NB4 (cell line): ENCODE measurements around the gene GALNTL6.

Experiments
- DNase-seq: peaks from one replicate; pipeline ENCODE4 v3.0.0; 2010; ENCODE audit warnings: low read depth
- H3K4me3 ChIP-seq: one replicate; pipeline ENCODE4 v1.5.1; 2011; ENCODE audit warnings: mild to moderate bottlenecking, low read depth, low read length, moderate library complexity
- MYC ChIP-seq: IDR thresholded peaks from 2 replicates; pipeline ENCODE4 v1.6.1; 2011; ENCODE audit warnings: low read depth, low read length
- POLR2A ChIP-seq: IDR thresholded peaks from 2 replicates; pipeline ENCODE4 v1.6.1; 2011; ENCODE audit warnings: mild to moderate bottlenecking; ENCODE audit not compliant: insufficient read length; ENCODE audit errors: extremely low read depth
- TF ChIP-seq, protein P1 (sequence below): IDR thresholded peaks from 2 replicates; pipeline ENCODE4 v1.6.1; 2011; ENCODE audit warnings: low read depth, low read length
- TF ChIP-seq, protein P2 (sequence below): IDR thresholded peaks from one replicate; pipeline ENCODE4 v1.5.1; 2012; ENCODE audit warnings: low read depth, low read length

GALNTL6 gene

DNA sequence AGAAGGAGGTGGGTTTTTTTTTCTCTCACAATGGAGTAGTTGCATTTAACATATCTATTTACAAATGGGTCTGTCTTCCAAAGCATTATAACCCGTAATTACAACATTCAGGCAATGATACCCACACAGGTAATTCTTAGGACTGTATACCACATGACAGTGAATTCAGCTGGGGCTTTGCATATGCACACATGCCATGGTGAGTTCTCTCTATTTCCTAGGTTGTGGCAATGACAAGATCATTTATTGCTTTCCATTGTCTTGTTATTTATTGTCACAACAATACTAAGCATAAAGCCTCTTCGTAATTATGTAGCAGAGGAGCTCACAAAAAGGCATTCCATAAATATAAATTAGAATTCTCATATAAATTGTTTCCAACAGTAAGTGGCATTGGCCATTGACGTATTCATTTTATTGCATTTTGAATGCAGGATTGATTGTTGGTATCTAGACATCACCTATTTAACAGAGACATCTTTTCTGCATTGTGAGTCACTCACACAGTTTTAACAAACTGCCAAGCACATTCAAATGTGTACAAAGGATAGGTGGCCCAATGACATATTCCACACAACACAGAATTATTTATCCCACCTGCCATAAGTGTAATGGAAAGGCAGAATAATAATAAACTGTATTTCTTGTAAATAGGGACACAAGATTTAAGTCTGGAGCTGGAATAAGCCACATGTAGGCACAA is 964.7 kb downstream of the GALNTL6 start:
- no peak overlapping the region for H3K4me3 ChIP-seq
- TF ChIP-seq POLR2A (no peak), MYC (no peak)
- TF ChIP-seq, protein P1, sequence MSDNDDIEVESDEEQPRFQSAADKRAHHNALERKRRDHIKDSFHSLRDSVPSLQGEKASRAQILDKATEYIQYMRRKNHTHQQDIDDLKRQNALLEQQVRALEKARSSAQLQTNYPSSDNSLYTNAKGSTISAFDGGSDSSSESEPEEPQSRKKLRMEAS, result no peak
- TF ChIP-seq, protein P2, sequence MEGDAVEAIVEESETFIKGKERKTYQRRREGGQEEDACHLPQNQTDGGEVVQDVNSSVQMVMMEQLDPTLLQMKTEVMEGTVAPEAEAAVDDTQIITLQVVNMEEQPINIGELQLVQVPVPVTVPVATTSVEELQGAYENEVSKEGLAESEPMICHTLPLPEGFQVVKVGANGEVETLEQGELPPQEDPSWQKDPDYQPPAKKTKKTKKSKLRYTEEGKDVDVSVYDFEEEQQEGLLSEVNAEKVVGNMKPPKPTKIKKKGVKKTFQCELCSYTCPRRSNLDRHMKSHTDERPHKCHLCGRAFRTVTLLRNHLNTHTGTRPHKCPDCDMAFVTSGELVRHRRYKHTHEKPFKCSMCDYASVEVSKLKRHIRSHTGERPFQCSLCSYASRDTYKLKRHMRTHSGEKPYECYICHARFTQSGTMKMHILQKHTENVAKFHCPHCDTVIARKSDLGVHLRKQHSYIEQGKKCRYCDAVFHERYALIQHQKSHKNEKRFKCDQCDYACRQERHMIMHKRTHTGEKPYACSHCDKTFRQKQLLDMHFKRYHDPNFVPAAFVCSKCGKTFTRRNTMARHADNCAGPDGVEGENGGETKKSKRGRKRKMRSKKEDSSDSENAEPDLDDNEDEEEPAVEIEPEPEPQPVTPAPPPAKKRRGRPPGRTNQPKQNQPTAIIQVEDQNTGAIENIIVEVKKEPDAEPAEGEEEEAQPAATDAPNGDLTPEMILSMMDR, result no peak
- no peak for DNase-seq

DNA sequence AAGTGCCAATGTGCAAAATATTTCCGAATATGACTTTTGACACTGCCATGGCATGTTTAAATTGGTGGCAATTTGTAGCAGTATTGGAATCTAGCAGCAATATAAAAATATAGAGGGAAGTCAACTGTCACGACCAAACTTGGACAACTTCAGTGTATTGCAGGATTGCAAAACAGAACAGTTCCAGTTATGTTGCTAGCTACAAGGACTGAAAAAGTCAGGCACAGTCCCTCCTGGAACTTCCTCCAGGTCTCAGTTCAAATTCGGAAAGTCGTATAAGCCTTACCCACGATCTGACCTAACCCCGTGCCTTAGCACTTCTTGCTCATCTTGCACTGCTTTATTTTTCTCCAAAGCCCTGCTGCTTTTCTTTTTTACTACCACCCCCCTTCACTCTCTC is 965.4 kb downstream of the GALNTL6 start:
- no peak overlapping the region for H3K4me3 ChIP-seq
- DNase-seq, result no peak
- TF ChIP-seq, protein P2, result no peak
- TF ChIP-seq, protein P1, result no peak
- TF ChIP-seq POLR2A (no peak), MYC (no peak)

DNA sequence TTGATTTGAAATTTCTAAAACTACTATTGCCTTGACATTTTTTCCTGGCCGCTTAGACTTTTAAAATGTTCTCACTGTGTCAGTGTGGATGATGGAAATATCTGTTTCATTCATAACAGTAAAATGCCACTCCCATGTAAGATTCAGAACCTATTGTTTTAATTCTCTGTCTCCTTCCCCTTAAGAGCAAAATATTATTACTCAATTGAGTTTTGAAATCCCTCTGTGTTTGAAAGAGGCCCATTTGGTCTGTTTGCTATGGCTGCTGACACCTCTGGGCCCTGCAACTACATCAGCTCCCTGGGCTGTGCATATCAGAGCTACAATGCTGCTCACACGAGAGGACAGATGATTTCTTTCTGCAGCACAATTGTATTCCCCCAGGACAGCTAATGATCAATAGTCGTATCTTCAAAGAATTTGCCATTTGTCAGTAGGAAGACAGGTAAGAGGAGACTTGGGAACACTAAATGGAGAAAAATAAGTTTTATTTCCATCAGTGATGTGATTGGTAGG is 967.4 kb downstream of the GALNTL6 start:
- TF ChIP-seq MYC (no peak), POLR2A (no peak)
- TF ChIP-seq, protein P1, result no peak
- H3K4me3 ChIP-seq, result no peak overlapping the region
- DNase-seq, result no peak

DNA sequence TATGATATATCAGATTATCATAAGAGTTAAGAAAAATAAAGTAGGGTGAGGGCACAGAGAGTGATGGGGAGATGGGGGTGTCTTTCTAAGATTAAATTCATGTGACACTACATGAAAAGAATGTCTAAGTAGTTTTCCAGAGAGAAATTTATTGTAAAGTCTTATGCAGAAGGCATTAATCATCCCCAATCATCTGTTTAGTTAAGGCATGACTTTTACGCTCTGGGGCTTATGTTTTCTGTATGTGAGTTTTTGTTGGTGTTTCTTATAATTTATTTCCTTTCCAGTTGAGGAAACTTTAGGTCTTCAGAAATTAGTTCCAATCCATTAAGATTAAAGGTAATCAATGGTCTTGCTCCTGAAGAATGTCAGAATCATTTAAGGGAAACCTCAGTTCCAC is 972.4 kb downstream of the GALNTL6 start:
- TF ChIP-seq POLR2A (no peak), MYC (no peak)
- TF ChIP-seq, protein P1, result no peak
- TF ChIP-seq, protein P2, result no peak
- no peak for DNase-seq
- H3K4me3 ChIP-seq, result no peak overlapping the region

DNA sequence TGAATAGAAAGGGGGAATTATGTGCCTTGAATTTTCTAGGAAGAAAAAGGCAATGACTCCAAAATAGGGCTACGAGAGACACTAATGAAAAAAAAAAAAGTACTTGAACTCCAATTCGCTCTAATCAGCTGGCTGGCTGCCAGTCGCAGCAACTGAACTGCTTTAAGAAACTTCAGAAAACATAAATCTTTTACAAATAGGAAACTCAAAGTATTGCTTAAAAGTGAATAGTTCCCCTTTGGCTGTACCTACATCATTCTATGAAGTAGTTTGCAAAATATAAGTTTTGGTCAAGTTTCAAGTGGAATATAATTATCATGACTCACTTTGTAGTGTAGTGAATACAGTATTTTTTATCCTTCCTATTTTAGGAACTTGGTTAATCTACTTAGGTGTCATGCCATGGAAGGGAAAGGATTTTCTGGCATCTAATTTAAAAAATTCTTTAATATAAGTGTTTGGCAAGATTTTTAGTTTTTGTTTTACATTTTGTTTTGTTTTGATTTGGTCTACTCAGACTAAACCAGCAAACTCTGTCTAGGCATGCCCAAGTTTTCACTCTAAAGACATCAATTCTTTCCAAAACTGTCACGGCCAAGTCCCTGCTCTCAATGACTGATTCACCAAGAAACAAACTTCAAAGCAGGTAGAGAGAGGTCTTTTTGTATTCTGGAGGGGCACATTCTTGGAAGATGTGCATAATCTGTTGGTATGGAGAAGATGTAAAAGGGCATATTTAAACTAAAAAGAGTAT is 973.0 kb downstream of the GALNTL6 start:
- no peak for DNase-seq
- TF ChIP-seq, protein P2, result no peak
- TF ChIP-seq, protein P1, result no peak
- no peak overlapping the region for H3K4me3 ChIP-seq

DNA sequence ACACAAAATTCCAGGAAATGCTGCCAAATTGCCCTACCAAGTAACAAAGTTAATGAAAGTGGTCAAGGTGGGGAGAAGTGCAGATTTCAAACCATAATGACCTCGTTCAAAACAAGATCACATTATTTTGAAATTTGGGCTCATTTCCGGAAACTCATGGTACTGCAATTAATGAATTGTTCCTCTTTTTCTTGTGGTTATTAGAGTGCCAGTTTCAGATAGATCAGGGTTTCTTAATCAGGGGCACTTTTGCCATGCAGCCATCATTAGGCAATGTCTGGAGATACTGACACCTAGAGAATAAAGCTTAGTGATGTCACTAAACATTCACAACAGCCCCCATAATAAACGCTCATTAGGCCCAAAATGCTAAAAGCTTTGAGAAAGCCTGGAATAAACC is 973.9 kb downstream of the GALNTL6 start:
- TF ChIP-seq, protein P1, result no peak
- DNase-seq, result no peak

More for the DNA sequence above, 973.9 kb downstream of the GALNTL6 start:
- no peak overlapping the region for H3K4me3 ChIP-seq
